Astrocyte (in vitro differentiated cells and primary cell): ENCODE data around the gene CBX6. TPM values are rescaled to one million over a fixed set of nuclear protein-coding genes. Genes with fewer than 3 reads are reported as not detected.

ENCODE experiments used
- DNase-seq: peaks from one replicate; pipeline ENCODE4 v3.0.0-alpha.2; 2010; ENCODE audit warnings: low read depth
- FAIRE-seq: peaks from 2 replicates; lab custom pipeline; 2011; peaks lifted over from hg19 to GRCh38; lab: Jason Lieb, UNC
- H2AFZ ChIP-seq: 2 replicates; pipeline ENCODE4 v1.6.0; 2012; ENCODE audit warnings: low read depth, low read length, inconsistent platforms
- H3K27ac ChIP-seq: 2 replicates; pipeline ENCODE4 v1.5.1; 2011; ENCODE audit warnings: low read depth, low read length, inconsistent platforms
- H3K27me3 ChIP-seq: 2 replicates; pipeline ENCODE4 v1.6.0; 2011; ENCODE audit warnings: low read length, inconsistent platforms; ENCODE audit not compliant: insufficient read depth
- H3K36me3 ChIP-seq: 2 replicates; pipeline ENCODE4 v1.5.1; 2011; ENCODE audit warnings: low read length, inconsistent platforms; ENCODE audit not compliant: insufficient read depth
- H3K4me1 ChIP-seq: 2 replicates; pipeline ENCODE4 v1.5.1; 2011; ENCODE audit warnings: low read length, inconsistent platforms; ENCODE audit not compliant: insufficient read depth
- H3K4me2 ChIP-seq: 2 replicates; pipeline ENCODE4 v1.6.0; 2012; ENCODE audit warnings: low read length, inconsistent platforms
- H3K4me3 ChIP-seq: 2 replicates; pipeline ENCODE4 v1.5.1; 2011; ENCODE audit warnings: low read depth, mild to moderate bottlenecking, low read length, inconsistent platforms; ENCODE audit not compliant: insufficient read depth
- H3K79me2 ChIP-seq: 2 replicates; pipeline ENCODE4 v1.6.0; 2012; ENCODE audit warnings: mild to moderate bottlenecking, low read length, inconsistent platforms; ENCODE audit not compliant: insufficient read depth
- H3K9ac ChIP-seq: 2 replicates; pipeline ENCODE4 v1.6.0; 2012; ENCODE audit warnings: mild to moderate bottlenecking, low read length, inconsistent platforms
- H3K9me3 ChIP-seq: 2 replicates; pipeline ENCODE4 v1.5.1; 2012; ENCODE audit warnings: low read depth, mild to moderate bottlenecking, low read length, inconsistent platforms; ENCODE audit not compliant: insufficient read depth
- H4K20me1 ChIP-seq: 2 replicates; pipeline ENCODE4 v1.6.0; 2012; ENCODE audit warnings: low read length, inconsistent platforms; ENCODE audit not compliant: insufficient read depth
- H3K27ac Mint-ChIP-seq: one replicate; pipeline ENCODE4 v1.8.0; 2021; ENCODE audit warnings: mild to moderate bottlenecking, mixed read lengths; ENCODE audit not compliant: unreplicated experiment
- H3K27me3 Mint-ChIP-seq: one replicate; pipeline ENCODE4 v1.8.0; 2021; ENCODE audit warnings: low read depth, mixed read lengths; ENCODE audit not compliant: unreplicated experiment
- H3K36me3 Mint-ChIP-seq: one replicate; pipeline ENCODE4 v1.8.0; 2021; ENCODE audit warnings: low read depth, mixed read lengths; ENCODE audit not compliant: unreplicated experiment
- H3K4me1 Mint-ChIP-seq: one replicate; pipeline ENCODE4 v1.8.0; 2021; ENCODE audit warnings: low read depth, mixed read lengths; ENCODE audit not compliant: unreplicated experiment
- H3K4me3 Mint-ChIP-seq: one replicate; pipeline ENCODE4 v1.8.0; 2021; ENCODE audit warnings: mild to moderate bottlenecking, moderate library complexity, mixed read lengths; ENCODE audit not compliant: unreplicated experiment
- H3K9me3 Mint-ChIP-seq: one replicate; pipeline ENCODE4 v1.8.0; 2021; ENCODE audit warnings: mild to moderate bottlenecking, mixed read lengths; ENCODE audit not compliant: unreplicated experiment
- EZH2 ChIP-seq: IDR thresholded peaks from 2 replicates; pipeline ENCODE4 v1.6.1; 2012; ENCODE audit warnings: mild to moderate bottlenecking, low read length, inconsistent platforms; ENCODE audit not compliant: insufficient read depth
- total RNA-seq: library from RNA; stranded (reverse); gene quantifications from 2 replicates; pipeline ENCODE4 v1.2.1, GENCODE V29; 2021
- TF ChIP-seq, protein P1 (sequence below): IDR thresholded peaks from 2 replicates; pipeline ENCODE4 v1.5.1; 2011; ENCODE audit warnings: low read depth, mild to moderate bottlenecking, inconsistent platforms, low read length, moderate library complexity; ENCODE audit not compliant: insufficient read depth

The CBX6 gene
- total RNA-seq, 1 donor from 2014 or later: 34.9 TPM

DNA sequence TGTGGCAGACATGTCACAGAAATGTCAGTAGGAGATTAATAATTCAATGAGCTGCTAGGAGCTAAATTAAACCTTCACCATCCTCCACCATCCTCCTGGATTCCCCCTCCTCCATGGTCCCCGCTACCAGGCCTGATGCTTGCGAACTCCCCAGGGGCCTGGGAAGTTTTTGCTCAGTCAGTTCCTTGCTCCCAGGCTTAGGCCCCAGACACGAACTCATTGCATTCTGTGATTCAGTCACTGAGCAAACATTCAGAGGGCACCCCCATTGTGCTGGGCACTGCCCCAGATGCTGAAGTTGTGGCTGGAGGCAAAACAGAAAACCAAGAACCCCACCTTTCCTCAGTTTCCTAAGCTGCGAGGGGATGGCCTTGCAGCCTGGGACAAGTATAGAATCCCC, 42.5 kb downstream of the CBX6 start:
- no peak overlapping the region for H3K4me3 ChIP-seq
- no peak overlapping the region for H3K9ac ChIP-seq
- peaks cover under 1% of the 10 kb centered on the region for H3K9me3 Mint-ChIP-seq
- H4K20me1 ChIP-seq: peaks cover 5% of the 10 kb centered on the region
- H3K36me3 Mint-ChIP-seq: peaks cover 3% of the 10 kb centered on the region
- no peaks in the 10 kb centered on the region for H3K36me3 ChIP-seq
- DNase-seq: no peak
- no peak for FAIRE-seq
- no peak overlapping the region for H3K4me3 Mint-ChIP-seq
- no peak overlapping the region for H2AFZ ChIP-seq
- peaks cover 19% of the 10 kb centered on the region for H3K27me3 Mint-ChIP-seq
- H3K9me3 ChIP-seq: no peaks in the 10 kb centered on the region
- H3K27me3 ChIP-seq: no peaks in the 10 kb centered on the region
- TF ChIP-seq, protein P1, sequence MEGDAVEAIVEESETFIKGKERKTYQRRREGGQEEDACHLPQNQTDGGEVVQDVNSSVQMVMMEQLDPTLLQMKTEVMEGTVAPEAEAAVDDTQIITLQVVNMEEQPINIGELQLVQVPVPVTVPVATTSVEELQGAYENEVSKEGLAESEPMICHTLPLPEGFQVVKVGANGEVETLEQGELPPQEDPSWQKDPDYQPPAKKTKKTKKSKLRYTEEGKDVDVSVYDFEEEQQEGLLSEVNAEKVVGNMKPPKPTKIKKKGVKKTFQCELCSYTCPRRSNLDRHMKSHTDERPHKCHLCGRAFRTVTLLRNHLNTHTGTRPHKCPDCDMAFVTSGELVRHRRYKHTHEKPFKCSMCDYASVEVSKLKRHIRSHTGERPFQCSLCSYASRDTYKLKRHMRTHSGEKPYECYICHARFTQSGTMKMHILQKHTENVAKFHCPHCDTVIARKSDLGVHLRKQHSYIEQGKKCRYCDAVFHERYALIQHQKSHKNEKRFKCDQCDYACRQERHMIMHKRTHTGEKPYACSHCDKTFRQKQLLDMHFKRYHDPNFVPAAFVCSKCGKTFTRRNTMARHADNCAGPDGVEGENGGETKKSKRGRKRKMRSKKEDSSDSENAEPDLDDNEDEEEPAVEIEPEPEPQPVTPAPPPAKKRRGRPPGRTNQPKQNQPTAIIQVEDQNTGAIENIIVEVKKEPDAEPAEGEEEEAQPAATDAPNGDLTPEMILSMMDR: no peak
- no peak for TF ChIP-seq EZH2
- H3K4me2 ChIP-seq: no peak overlapping the region
- peaks cover 5% of the 10 kb centered on the region for H3K4me1 Mint-ChIP-seq
- H3K27ac ChIP-seq: no peak overlapping the region
- H3K4me1 ChIP-seq: no peaks in the 10 kb centered on the region
- no peak overlapping the region for H3K27ac Mint-ChIP-seq
- no peaks in the 10 kb centered on the region for H3K79me2 ChIP-seq

DNA sequence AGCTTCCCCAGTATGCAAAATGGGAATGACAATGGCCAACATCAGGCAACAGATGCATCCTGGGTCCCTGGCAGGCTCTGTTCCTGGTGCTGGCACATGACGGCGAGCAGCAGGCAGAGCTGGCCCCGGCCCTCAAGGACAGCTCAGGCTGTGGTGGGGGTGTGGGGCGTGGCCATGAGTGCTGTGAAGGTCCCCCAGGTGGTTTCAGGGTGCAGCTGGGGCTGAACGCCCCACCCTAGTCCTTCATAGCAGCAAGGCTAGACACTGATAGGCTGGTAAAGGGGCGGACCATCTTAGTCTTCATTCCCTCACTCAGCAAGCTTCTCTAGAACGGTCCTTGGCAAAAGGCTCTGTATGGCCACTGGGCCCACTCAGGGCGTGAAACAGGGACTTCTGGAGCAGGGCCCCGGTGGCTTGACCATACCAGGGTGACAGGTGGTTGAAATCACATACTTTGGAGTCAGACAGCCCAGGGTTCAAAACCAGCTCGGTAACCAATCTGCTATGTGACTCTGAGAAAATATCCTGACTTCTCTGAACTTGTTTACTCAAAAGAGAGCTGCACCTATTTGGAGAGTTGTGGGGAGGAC, 43.3 kb downstream of the CBX6 start:
- H3K9me3 ChIP-seq: no peaks in the 10 kb centered on the region
- peaks cover 4% of the 10 kb centered on the region for H3K9me3 Mint-ChIP-seq
- H3K36me3 ChIP-seq: no peaks in the 10 kb centered on the region
- H3K27me3 ChIP-seq: no peaks in the 10 kb centered on the region
- peaks cover 6% of the 10 kb centered on the region for H3K36me3 Mint-ChIP-seq
- H3K27ac ChIP-seq: no peak overlapping the region
- peaks cover 7% of the 10 kb centered on the region for H4K20me1 ChIP-seq
- no peak overlapping the region for H2AFZ ChIP-seq
- no peak for DNase-seq
- no peak overlapping the region for H3K4me3 ChIP-seq
- H3K4me2 ChIP-seq: no peak overlapping the region
- peaks cover 5% of the 10 kb centered on the region for H3K4me1 Mint-ChIP-seq
- H3K27ac Mint-ChIP-seq: no peak overlapping the region
- no peaks in the 10 kb centered on the region for H3K79me2 ChIP-seq
- H3K9ac ChIP-seq: no peak overlapping the region
- H3K4me3 Mint-ChIP-seq: no peak overlapping the region
- FAIRE-seq: no peak
- H3K27me3 Mint-ChIP-seq: peaks cover 18% of the 10 kb centered on the region
- H3K4me1 ChIP-seq: no peaks in the 10 kb centered on the region
- TF ChIP-seq, protein P1: no peak
- no peak for TF ChIP-seq EZH2

DNA sequence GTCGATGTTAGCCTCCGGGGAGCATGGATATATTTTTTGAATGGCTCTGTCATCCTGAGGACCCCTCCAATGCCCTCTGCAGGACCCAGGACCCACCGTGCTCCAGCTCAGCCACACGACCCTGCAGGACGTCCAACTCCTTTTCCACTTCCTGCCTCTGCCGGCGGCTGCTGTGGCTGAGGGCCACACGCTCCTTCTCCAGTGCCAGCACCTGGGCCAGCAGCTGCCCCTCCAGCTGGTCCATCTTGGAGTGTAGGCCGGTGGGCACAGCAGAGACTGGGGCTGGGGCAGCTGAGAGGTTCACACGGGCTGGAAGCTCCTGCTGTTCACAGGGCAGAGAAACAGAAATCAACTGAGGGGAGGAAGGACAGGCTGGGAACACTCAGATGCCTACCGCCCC, 43.8 kb downstream of the CBX6 start:
- no peak overlapping the region for H3K4me2 ChIP-seq
- peaks cover 20% of the 10 kb centered on the region for H3K27me3 Mint-ChIP-seq
- FAIRE-seq (no peak), DNase-seq (no peak)
- H3K9me3 ChIP-seq: no peaks in the 10 kb centered on the region
- H4K20me1 ChIP-seq: peaks cover 7% of the 10 kb centered on the region
- no peak overlapping the region for H3K4me3 ChIP-seq
- no peaks in the 10 kb centered on the region for H3K79me2 ChIP-seq
- TF ChIP-seq, protein P1: no peak
- TF ChIP-seq EZH2: no peak
- H3K36me3 Mint-ChIP-seq: peaks cover 7% of the 10 kb centered on the region
- H3K27ac Mint-ChIP-seq: no peak overlapping the region
- no peak overlapping the region for H3K27ac ChIP-seq
- no peak overlapping the region for H3K9ac ChIP-seq
- no peak overlapping the region for H2AFZ ChIP-seq
- peaks cover 4% of the 10 kb centered on the region for H3K9me3 Mint-ChIP-seq
- no peaks in the 10 kb centered on the region for H3K27me3 ChIP-seq
- peaks cover 5% of the 10 kb centered on the region for H3K4me1 Mint-ChIP-seq
- no peaks in the 10 kb centered on the region for H3K36me3 ChIP-seq
- H3K4me3 Mint-ChIP-seq: no peak overlapping the region
- no peaks in the 10 kb centered on the region for H3K4me1 ChIP-seq
